Panc1 (cell line): ENCODE measurements around the gene SESTD1.

Experiments
- TF ChIP-seq, protein P1 (sequence below): fragments of 450-650 bp; IDR thresholded peaks from 2 replicates; pipeline ENCODE4 v1.5.1; 2017; ENCODE audit warnings: mild to moderate bottlenecking
- TF ChIP-seq, protein P2 (sequence below), 2 experiments: IDR thresholded peaks; 2 replicates each; pipeline ENCODE4 v1.6.1; 2011 to 2012; ENCODE audit warnings: low read depth in 2 of 2, control low read depth in 1 of 2, low read length in 1 of 2, mild to moderate bottlenecking in 1 of 2, moderate library complexity in 1 of 2; ENCODE audit not compliant: insufficient read depth in 1 of 2

GRCh38 chr2:179106342-179106675 lies 158.3 kb downstream of the SESTD1 start:
- TF ChIP-seq, protein P1, sequence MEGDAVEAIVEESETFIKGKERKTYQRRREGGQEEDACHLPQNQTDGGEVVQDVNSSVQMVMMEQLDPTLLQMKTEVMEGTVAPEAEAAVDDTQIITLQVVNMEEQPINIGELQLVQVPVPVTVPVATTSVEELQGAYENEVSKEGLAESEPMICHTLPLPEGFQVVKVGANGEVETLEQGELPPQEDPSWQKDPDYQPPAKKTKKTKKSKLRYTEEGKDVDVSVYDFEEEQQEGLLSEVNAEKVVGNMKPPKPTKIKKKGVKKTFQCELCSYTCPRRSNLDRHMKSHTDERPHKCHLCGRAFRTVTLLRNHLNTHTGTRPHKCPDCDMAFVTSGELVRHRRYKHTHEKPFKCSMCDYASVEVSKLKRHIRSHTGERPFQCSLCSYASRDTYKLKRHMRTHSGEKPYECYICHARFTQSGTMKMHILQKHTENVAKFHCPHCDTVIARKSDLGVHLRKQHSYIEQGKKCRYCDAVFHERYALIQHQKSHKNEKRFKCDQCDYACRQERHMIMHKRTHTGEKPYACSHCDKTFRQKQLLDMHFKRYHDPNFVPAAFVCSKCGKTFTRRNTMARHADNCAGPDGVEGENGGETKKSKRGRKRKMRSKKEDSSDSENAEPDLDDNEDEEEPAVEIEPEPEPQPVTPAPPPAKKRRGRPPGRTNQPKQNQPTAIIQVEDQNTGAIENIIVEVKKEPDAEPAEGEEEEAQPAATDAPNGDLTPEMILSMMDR: no peak
- TF ChIP-seq, protein P2, sequence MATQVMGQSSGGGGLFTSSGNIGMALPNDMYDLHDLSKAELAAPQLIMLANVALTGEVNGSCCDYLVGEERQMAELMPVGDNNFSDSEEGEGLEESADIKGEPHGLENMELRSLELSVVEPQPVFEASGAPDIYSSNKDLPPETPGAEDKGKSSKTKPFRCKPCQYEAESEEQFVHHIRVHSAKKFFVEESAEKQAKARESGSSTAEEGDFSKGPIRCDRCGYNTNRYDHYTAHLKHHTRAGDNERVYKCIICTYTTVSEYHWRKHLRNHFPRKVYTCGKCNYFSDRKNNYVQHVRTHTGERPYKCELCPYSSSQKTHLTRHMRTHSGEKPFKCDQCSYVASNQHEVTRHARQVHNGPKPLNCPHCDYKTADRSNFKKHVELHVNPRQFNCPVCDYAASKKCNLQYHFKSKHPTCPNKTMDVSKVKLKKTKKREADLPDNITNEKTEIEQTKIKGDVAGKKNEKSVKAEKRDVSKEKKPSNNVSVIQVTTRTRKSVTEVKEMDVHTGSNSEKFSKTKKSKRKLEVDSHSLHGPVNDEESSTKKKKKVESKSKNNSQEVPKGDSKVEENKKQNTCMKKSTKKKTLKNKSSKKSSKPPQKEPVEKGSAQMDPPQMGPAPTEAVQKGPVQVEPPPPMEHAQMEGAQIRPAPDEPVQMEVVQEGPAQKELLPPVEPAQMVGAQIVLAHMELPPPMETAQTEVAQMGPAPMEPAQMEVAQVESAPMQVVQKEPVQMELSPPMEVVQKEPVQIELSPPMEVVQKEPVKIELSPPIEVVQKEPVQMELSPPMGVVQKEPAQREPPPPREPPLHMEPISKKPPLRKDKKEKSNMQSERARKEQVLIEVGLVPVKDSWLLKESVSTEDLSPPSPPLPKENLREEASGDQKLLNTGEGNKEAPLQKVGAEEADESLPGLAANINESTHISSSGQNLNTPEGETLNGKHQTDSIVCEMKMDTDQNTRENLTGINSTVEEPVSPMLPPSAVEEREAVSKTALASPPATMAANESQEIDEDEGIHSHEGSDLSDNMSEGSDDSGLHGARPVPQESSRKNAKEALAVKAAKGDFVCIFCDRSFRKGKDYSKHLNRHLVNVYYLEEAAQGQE (IDR thresholded peaks at IDR 0.05; ENCODE audit: insufficient read depth in 1 of 2, low read depth in 2 of 2, low read length in 1 of 2): no peak
